Naive thymus-derived CD4-positive, alpha-beta T cell (primary cell): ENCODE results near the gene TOMM40L. TPM values are rescaled to one million over a fixed set of nuclear protein-coding genes. Genes with fewer than 3 reads are reported as not detected.
A peak's percentile ranks its signal among the peaks of the same experiment; 100 is the strongest.
"Not testable (repeated sequence)": the region's sequence is repeated elsewhere in the genome, so short reads cannot be mapped to it uniquely, and the experiment has no call there.

Experiments
- ATAC-seq: fragments of 150-1000 bp; cut with Tn5 transposase; 2 replicates; pipeline ENCODE4 v1.10.0; 2021; ENCODE audit warnings: mild to moderate bottlenecking, moderate library complexity
- CTCF ChIA-PET: fragments of 350-600 bp; sonication (Branson Sonifier 250); formaldehyde crosslinking; loops from one replicate; lab custom pipeline; 2021; ENCODE audit warnings: antibody characterized with exemption; lab: Charles Lee
- POLR2A ChIA-PET: fragments of 350-600 bp; sonication (Branson Sonifier 250); formaldehyde crosslinking; loops from one replicate; lab custom pipeline; 2021; ENCODE audit warnings: antibody characterized with exemption, inconsistent platforms; lab: Charles Lee
- DNase-seq, 9 donors: peaks; one replicate each; pipeline versions ENCODE4 v3.0.0 to v3.0.0-alpha.2; 2020 to 2022; ENCODE audit warnings: mixed read lengths in 1 of 9
- H3K27ac ChIP-seq: one replicate; pipeline ENCODE4 v1.7.0; 2013; ENCODE audit warnings: mild to moderate bottlenecking, low read depth, low read length, moderate library complexity
- H3K27me3 ChIP-seq, 2 donors: one replicate each; pipeline ENCODE4 v1.7.0; 2013; ENCODE audit warnings: low read length in 2 of 2, mild to moderate bottlenecking in 2 of 2, moderate library complexity in 2 of 2; ENCODE audit not compliant: control insufficient read depth in 2 of 2, insufficient read depth in 2 of 2
- H3K36me3 ChIP-seq, 3 experiments: 1 replicate in 2 of 3; 2 replicates in 1 of 3; pipeline ENCODE4 v1.7.0; 2013; ENCODE audit warnings: low read length in 3 of 3, mild to moderate bottlenecking in 3 of 3, moderate library complexity in 1 of 3; ENCODE audit not compliant: insufficient read depth in 3 of 3, control insufficient read depth in 2 of 3
- H3K4me1 ChIP-seq, 2 donors: one replicate each; pipeline ENCODE4 v1.7.0; 2013; ENCODE audit warnings: low read length in 2 of 2, mild to moderate bottlenecking in 2 of 2, moderate library complexity in 1 of 2; ENCODE audit not compliant: control insufficient read depth in 2 of 2, insufficient read depth in 2 of 2
- H3K4me3 ChIP-seq: 2 replicates; pipeline ENCODE4 v1.7.0; 2013; ENCODE audit warnings: mild to moderate bottlenecking, low read length
- H3K9me3 ChIP-seq, 3 experiments: 1 replicate in 2 of 3; 2 replicates in 1 of 3; pipeline ENCODE4 v1.7.0; 2013; ENCODE audit warnings: low read length in 3 of 3; ENCODE audit not compliant: control insufficient read depth in 2 of 3
- H3K27ac Mint-ChIP-seq, 9 donors: one replicate each; pipeline ENCODE4 v1.8.0; 2020 to 2022; ENCODE audit warnings: mixed read lengths in 9 of 9, mild to moderate bottlenecking in 8 of 9, moderate library complexity in 5 of 9, inconsistent platforms in 2 of 9
- H3K27me3 Mint-ChIP-seq, 5 donors: one replicate each; pipeline ENCODE4 v1.8.0; 2021 to 2022; ENCODE audit warnings: mixed read lengths in 5 of 5, mild to moderate bottlenecking in 1 of 5
- H3K36me3 Mint-ChIP-seq, 5 donors: one replicate each; pipeline ENCODE4 v1.8.0; 2020 to 2022; ENCODE audit warnings: mixed read lengths in 5 of 5, mild to moderate bottlenecking in 3 of 5, inconsistent platforms in 1 of 5
- H3K4me1 Mint-ChIP-seq, 7 donors: one replicate each; pipeline ENCODE4 v1.8.0; 2020 to 2022; ENCODE audit warnings: mixed read lengths in 7 of 7, mild to moderate bottlenecking in 3 of 7, inconsistent platforms in 1 of 7
- H3K4me3 Mint-ChIP-seq, 10 donors: one replicate each; pipeline ENCODE4 v1.8.0; 2020 to 2022; ENCODE audit warnings: mild to moderate bottlenecking in 10 of 10, mixed read lengths in 10 of 10, moderate library complexity in 6 of 10, inconsistent platforms in 2 of 10
- H3K9me3 Mint-ChIP-seq, 11 donors: one replicate each; pipeline ENCODE4 v1.8.0; 2020 to 2022; ENCODE audit warnings: mixed read lengths in 11 of 11, mild to moderate bottlenecking in 4 of 11, inconsistent platforms in 1 of 11, moderate library complexity in 1 of 11
- intact Hi-C, 2 donors: fragments of 100-400 bp; cut with micrococcal nuclease; formaldehyde crosslinking; loops; one replicate each; pipeline ENCODE4 v1.15.1; 2023
- polyA plus RNA-seq, 2 donors: library from polyadenylated mRNA; unstranded; fragments of 300-500 nt; fragmentation: Illumina TruSeq; gene quantifications; one replicate each; pipeline ENCODE4 v1.2.3, GENCODE V29; 2021
- total RNA-seq, 6 experiments: library from RNA in 5 of 6; stranded (reverse) in 5 of 6; gene quantifications; 1 replicate in 5 of 6; 2 replicates in 1 of 6; pipeline ENCODE4 v1.2.3 and lab custom pipeline; 2021 to 2026

Gene TOMM40L
- total and polyA plus RNA-seq, 7 experiments from 2014 or later: 6.0 to 24.3 (median 10.1) TPM

DNA sequence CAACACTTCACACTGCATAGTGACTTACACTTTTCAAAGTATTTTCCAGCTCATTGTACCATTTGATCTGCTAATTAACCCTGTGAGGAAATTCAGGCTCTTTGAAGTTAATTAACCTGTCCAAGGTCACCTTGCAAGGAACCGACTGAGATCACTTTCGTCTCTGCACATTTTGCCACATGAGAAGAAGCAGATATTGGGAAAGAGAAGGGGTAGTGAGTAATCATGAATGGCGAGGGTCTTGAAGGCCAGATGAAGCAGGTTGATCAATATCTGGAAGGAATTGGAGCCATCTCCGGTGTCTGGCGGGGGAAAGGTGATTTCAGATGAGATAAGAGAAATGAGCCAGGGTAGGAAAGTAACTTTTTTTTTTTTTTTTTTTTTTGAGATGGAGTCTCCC is 5.9 kb upstream of the TOMM40L start:
- peaks cover 31 to 71% (median 63%) of the 10 kb centered on the region in 7 donors for H3K4me1 Mint-ChIP-seq
- H3K27ac Mint-ChIP-seq: peak overlapping the region in 8 of 9 donors; percentile 45 to 99 (median 86)
- ATAC-seq: no peak
- no peak overlapping the region for H3K4me3 ChIP-seq
- H3K9me3 Mint-ChIP-seq: no peaks in the 10 kb centered on the region
- CTCF ChIA-PET: interaction anchor here (1.0 to 3.8 kb wide), 5 partner anchors 10 to 28 kb away, joined by 3 to 19 read pairs (median 8); partner anchors contain the start of gene NDUFS2
- no peak overlapping the region for H3K27ac ChIP-seq
- DNase-seq: no peak
- H3K27me3 Mint-ChIP-seq: no peaks in the 10 kb centered on the region
- H3K4me1 ChIP-seq: peaks cover 0 to 44% of the 10 kb centered on the region in 2 donors
- peaks cover 0 to 2% (median 0%) of the 10 kb centered on the region in 3 experiments for H3K36me3 ChIP-seq
- H3K36me3 Mint-ChIP-seq: peaks cover 0 to 3% (median 0%) of the 10 kb centered on the region in 5 donors
- POLR2A ChIA-PET: interaction anchor here (0.5 to 16.8 kb wide), 3 partner anchors 21 to 162 kb away, joined by 3 to 508 read pairs (median 8); partner anchors contain the start of genes ADAMTS4 and NDUFS2
- H3K9me3 ChIP-seq: no peaks in the 10 kb centered on the region
- no peaks in the 10 kb centered on the region for H3K27me3 ChIP-seq
- intact Hi-C loops: loop anchor here in 1 of 2 donors (10.0 kb wide), 2 partner anchors 175 to 955 kb away; partner anchors contain the start of genes DCAF8 and USF1
- peak overlapping the region in 2 of 10 donors; percentile 34 to 48 for H3K4me3 Mint-ChIP-seq

- no peak overlapping the region for H3K27ac ChIP-seq
- H3K27me3 Mint-ChIP-seq: no peaks in the 10 kb centered on the region
- H3K27me3 ChIP-seq: no peaks in the 10 kb centered on the region
- no peaks in the 10 kb centered on the region for H3K9me3 Mint-ChIP-seq
- H3K9me3 ChIP-seq: no peaks in the 10 kb centered on the region
- ATAC-seq (no peak), DNase-seq (no peak)
- H3K36me3 Mint-ChIP-seq: peaks cover 0 to 2% (median 0%) of the 10 kb centered on the region in 5 donors
- H3K36me3 ChIP-seq: no peaks in the 10 kb centered on the region
- CTCF ChIA-PET: interaction anchor here (0.6 to 3.2 kb wide), 10 partner anchors 12 to 434 kb away, joined by 3 to 34 read pairs (median 4); partner anchors contain the start of gene PPOX
- POLR2A ChIA-PET: interaction anchor here (0.6 to 16.8 kb wide), 5 partner anchors 23 to 91 kb away, joined by 3 to 508 read pairs (median 5); partner anchors contain the start of genes ADAMTS4, DEDD, NDUFS2 and SDHC
- H3K4me1 Mint-ChIP-seq: peaks cover 42 to 77% (median 66%) of the 10 kb centered on the region in 7 donors
- H3K27ac Mint-ChIP-seq: peak overlapping the region in 6 of 9 donors; percentile 19 to 93 (median 60)
- H3K4me3 ChIP-seq: no peak overlapping the region
- H3K4me1 ChIP-seq: peaks cover 5 to 51% of the 10 kb centered on the region in 2 donors
- H3K4me3 Mint-ChIP-seq: no peak overlapping the region
- intact Hi-C loops: loop anchor here in 1 of 2 donors (10.0 kb wide), 2 partner anchors 178 to 958 kb away; partner anchors contain the start of genes DCAF8 and USF1
These were observed 3.5 kb upstream of the TOMM40L start for GRCh38 chr1:161222175-161223019.

- Mint-ChIP-seq H3K27ac (peak overlapping the region in 7 of 9 donors; percentile 23 to 69 (median 46)), H3K27me3 (no peaks in the 10 kb centered on the region), H3K36me3 (peaks cover 0 to 13% (median 3%) of the 10 kb centered on the region in 5 donors), H3K4me3 (no peak overlapping the region), H3K9me3 (no peaks in the 10 kb centered on the region), H3K4me1 (peaks cover 28 to 73% (median 57%) of the 10 kb centered on the region in 7 donors)
- CTCF ChIA-PET: interaction anchor here (0.5 to 3.5 kb wide), 8 partner anchors 8 to 209 kb away, joined by 3 to 59 read pairs (median 6); partner anchors contain the start of genes FCER1G and PPOX
- Histone ChIP-seq H3K36me3 (peaks cover 0 to 10% (median 0%) of the 10 kb centered on the region in 3 experiments), H3K4me3 (no peak overlapping the region), H3K27me3 (no peaks in the 10 kb centered on the region), H3K27ac (no peak overlapping the region), H3K4me1 (peaks cover 8 to 41% of the 10 kb centered on the region in 2 donors), H3K9me3 (no peaks in the 10 kb centered on the region)
- POLR2A ChIA-PET: interaction anchor here (0.5 to 16.8 kb wide), 7 partner anchors 8 to 90 kb away, joined by 3 to 508 read pairs (median 3); partner anchors contain the start of genes ADAMTS4, FCER1G, NDUFS2 and PPOX
- intact Hi-C loops: loop anchor here in 1 of 2 donors (10.0 kb wide), 2 partner anchors 179 to 959 kb away; partner anchors contain the start of genes DCAF8 and USF1
- ATAC-seq: no peak
- DNase-seq: no peak
These were observed 1.8 kb upstream of the TOMM40L start for GRCh38 chr1:161223805-161224694.

DNA sequence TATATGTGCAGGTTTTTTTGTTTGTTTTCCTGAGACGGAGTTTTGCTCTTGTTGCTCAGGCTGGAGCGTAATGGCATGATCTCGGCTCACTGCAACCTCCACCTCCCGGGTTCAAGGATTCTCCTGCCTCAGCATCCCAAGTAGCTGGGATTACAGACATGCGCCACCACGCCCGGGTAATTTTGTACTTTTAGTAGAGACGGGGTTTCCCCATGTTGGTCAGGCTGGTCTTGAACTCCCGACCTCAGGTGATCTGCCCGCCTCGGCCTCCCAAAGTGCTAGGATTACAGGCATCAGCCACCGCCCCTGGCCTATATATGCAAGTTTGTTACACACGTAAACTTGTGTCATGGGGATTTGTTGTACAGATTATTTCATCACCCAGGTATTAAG is 1.2 kb upstream of the TOMM40L start:
- Histone ChIP-seq H3K36me3 (peaks cover 0 to 16% (median 0%) of the 10 kb centered on the region in 3 experiments), H3K4me1 (peaks cover 8 to 35% of the 10 kb centered on the region in 2 donors)
- not testable (repeated sequence) for H3K9me3 Mint-ChIP-seq, H3K9me3 ChIP-seq, H3K27me3 ChIP-seq, ATAC-seq, H3K4me3 ChIP-seq, DNase-seq, H3K4me3 Mint-ChIP-seq, H3K27me3 Mint-ChIP-seq, H3K27ac ChIP-seq
- peaks cover 22 to 66% (median 51%) of the 10 kb centered on the region in 7 donors for H3K4me1 Mint-ChIP-seq
- intact Hi-C loops: loop anchor here (1.0 to 10.0 kb wide), 15 partner anchors 14 to 960 kb away; partner anchors contain the start of genes B4GALT3 (in 2 of the 2), CFAP126 (in 2 of the 2), NDUFS2 (in 2 of the 2) and PPOX (in 2 of the 2)
- POLR2A ChIA-PET: interaction anchor here (0.8 to 16.8 kb wide), 3 partner anchors 9 to 89 kb away, joined by 3 to 508 read pairs (median 20); partner anchors contain the start of genes ADAMTS4, NDUFS2 and SDHC
- CTCF ChIA-PET: interaction anchor here (0.5 to 7.5 kb wide), 8 partner anchors 9 to 209 kb away, joined by 4 to 66 read pairs (median 29); partner anchors contain the start of genes FCER1G and NDUFS2
- H3K36me3 Mint-ChIP-seq: peaks cover 0 to 13% (median 3%) of the 10 kb centered on the region in 5 donors
- peak overlapping the region in 6 of 9 donors; percentile 38 to 99 (median 90) for H3K27ac Mint-ChIP-seq

- Histone ChIP-seq H3K27ac (peak overlapping the region; percentile 42), H3K4me3 (no peak overlapping the region), H3K4me1 (peaks cover 8 to 30% of the 10 kb centered on the region in 2 donors), H3K27me3 (no peaks in the 10 kb centered on the region), H3K36me3 (peaks cover 0 to 20% (median 0%) of the 10 kb centered on the region in 3 experiments), H3K9me3 (no peaks in the 10 kb centered on the region)
- H3K36me3 Mint-ChIP-seq: peaks cover 0 to 13% (median 3%) of the 10 kb centered on the region in 5 donors
- H3K4me1 Mint-ChIP-seq: peaks cover 19 to 62% (median 46%) of the 10 kb centered on the region in 7 donors
- no peaks in the 10 kb centered on the region for H3K27me3 Mint-ChIP-seq
- H3K4me3 Mint-ChIP-seq: peak overlapping the region in 7 of 10 donors; percentile 26 to 100 (median 98)
- ATAC-seq (no peak), DNase-seq (no peak)
- POLR2A ChIA-PET: interaction anchor here (0.5 to 16.8 kb wide), 14 partner anchors 9 to 179 kb away, joined by 3 to 508 read pairs (median 8); partner anchors contain the start of genes ADAMTS4, B4GALT3, FCER1G and NDUFS2
- intact Hi-C loops: loop anchor here (1.0 to 10.0 kb wide), 15 partner anchors 15 to 960 kb away; partner anchors contain the start of genes B4GALT3 (in 2 of the 2), CFAP126 (in 2 of the 2), NDUFS2 (in 2 of the 2) and PPOX (in 2 of the 2)
- no peaks in the 10 kb centered on the region for H3K9me3 Mint-ChIP-seq
- CTCF ChIA-PET: interaction anchor here (0.6 to 8.2 kb wide), 26 partner anchors 9 to 492 kb away, joined by 3 to 91 read pairs (median 4); partner anchors contain the start of genes ADAMTS4, B4GALT3, CFAP126 and FCER1G
- peak overlapping the region; percentile 69 to 99 (median 97) for H3K27ac Mint-ChIP-seq
These were observed 704 bp upstream of the TOMM40L start for GRCh38 chr1:161225178-161225533.
